Uterus (tissue), 2 donors: ENCODE results near the gene TXNL4B.

Experiments used
- CTCF ChIP-seq, 4 experiments: fragments of 200-600 bp in 2 of 4; fragments of 450-650 bp in 2 of 4; sonication (generic) in 2 of 4; IDR thresholded peaks; one replicate each; pipeline ENCODE4 v1.5.1; 2016 to 2019; ENCODE audit warnings: antibody characterized with exemption in 4 of 4, mild to moderate bottlenecking in 2 of 4, moderate library complexity in 1 of 4
- POLR2A ChIP-seq, 2 donors: fragments of 450-650 bp; IDR thresholded peaks; one replicate each; pipeline ENCODE4 v1.6.1; 2016; ENCODE audit warnings: antibody characterized with exemption in 2 of 2, mild to moderate bottlenecking in 1 of 2, moderate library complexity in 1 of 2

DNA sequence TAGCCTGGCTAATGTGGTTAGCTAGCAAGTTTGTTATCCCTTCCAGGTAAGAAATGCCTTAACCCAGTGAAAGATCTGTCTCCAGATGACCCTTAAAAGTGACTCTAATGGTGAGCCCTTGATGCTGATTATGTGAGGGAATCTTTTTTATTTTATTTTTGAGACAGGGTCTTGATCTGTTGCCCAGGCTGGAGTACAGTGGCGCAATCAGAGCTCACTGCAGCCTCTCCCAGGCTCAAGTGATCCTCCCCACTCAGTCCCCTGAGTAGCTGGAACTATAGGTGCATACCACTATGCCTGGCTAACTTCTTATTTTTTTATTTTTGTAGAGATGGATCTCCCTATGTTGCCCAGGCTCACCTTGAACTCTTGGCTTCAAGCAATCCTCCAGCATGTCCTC lies 49.9 kb downstream of the TXNL4B start:
- TF ChIP-seq CTCF (IDR thresholded peaks at IDR 0.05) (no peak), POLR2A (IDR thresholded peaks at IDR 0.05) (no peak)
